ENCODE measurements around the gene CRELD2. TPM values are rescaled to one million over a fixed set of nuclear protein-coding genes. Genes with fewer than 3 reads are reported as not detected.

Gene CRELD2
- total RNA-seq, 1 donor from 2014 or later: 44.3 TPM

DNA sequence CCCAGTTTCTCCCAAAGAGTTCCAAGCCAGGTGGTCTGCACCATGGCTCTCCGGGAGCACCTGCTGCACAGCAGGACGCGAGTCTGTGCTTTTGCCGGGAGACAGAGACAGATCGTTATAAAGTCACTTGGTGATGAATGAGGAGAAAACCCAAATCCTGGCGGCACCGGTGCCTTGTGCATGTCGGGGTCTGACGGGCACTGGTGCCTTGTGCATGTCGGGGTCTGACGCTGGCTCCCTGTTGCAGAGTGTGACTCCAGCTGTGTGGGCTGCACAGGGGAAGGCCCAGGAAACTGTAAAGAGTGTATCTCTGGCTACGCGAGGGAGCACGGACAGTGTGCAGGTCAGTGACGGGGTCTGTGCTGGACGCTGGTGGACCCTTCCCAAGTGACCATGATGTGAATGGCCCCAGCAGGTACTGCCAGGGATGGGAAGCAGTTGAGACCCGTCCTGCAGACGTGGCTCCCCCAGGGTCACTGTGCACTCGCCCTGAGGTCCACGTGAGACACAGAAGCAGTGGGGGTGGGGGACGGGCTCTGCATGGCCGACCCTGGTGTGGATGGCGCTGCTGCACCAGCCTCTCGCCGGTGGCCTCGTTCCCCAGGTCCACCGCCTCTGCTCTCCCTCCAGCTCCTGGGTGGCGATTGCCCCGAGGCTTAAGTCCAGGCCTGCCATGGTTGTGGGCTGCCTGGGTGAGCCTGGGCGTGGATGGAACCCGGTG is 5.8 kb downstream of the CRELD2 start:
- no peak overlapping the region for H3K27ac Mint-ChIP-seq (ENCODE audit: unreplicated experiment)
- TF ChIP-seq, protein P1, sequence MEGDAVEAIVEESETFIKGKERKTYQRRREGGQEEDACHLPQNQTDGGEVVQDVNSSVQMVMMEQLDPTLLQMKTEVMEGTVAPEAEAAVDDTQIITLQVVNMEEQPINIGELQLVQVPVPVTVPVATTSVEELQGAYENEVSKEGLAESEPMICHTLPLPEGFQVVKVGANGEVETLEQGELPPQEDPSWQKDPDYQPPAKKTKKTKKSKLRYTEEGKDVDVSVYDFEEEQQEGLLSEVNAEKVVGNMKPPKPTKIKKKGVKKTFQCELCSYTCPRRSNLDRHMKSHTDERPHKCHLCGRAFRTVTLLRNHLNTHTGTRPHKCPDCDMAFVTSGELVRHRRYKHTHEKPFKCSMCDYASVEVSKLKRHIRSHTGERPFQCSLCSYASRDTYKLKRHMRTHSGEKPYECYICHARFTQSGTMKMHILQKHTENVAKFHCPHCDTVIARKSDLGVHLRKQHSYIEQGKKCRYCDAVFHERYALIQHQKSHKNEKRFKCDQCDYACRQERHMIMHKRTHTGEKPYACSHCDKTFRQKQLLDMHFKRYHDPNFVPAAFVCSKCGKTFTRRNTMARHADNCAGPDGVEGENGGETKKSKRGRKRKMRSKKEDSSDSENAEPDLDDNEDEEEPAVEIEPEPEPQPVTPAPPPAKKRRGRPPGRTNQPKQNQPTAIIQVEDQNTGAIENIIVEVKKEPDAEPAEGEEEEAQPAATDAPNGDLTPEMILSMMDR (IDR thresholded peaks at IDR 0.05): no peak
- peaks cover 7% of the 10 kb centered on the region for H3K4me1 Mint-ChIP-seq (ENCODE audit: low read depth)
- H3K9me3 Mint-ChIP-seq (ENCODE audit: low read depth): no peaks in the 10 kb centered on the region
- H3K27me3 Mint-ChIP-seq (ENCODE audit: low read depth): no peaks in the 10 kb centered on the region
- H3K36me3 Mint-ChIP-seq (ENCODE audit: low read depth): peaks cover 7% of the 10 kb centered on the region
- DNase-seq (ENCODE audit: low spot score): no peak
- no peak overlapping the region for H3K4me3 Mint-ChIP-seq (ENCODE audit: unreplicated experiment)

DNA sequence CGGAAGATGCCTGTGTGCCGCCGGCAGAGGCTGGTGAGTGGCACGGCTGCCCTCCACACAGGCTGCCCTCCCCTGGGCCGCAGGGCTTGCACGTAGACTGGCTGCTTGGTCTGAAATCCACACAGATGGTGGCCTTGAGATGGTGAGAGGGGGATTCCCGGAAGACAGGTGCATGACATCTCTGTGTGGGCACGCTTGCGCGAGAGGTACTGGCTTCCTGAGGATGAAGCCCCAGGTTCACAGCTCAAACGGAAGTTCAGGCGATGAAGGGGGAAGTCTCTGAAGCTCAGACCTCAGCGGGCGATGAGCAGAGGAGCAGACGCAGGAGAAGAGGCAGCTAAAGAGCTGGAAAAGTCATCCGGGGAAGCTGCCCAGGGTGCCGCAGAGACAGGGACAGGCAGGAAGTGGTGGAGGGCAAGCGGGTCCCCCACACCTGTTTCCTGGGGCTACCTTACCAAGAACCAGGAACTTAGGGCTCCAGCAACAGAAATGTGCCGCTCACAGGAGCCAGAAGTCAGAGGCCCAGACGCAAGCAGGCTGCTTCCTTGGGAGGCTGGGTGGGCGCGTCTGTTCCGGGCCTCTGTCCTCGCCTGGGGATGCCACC is 7.2 kb downstream of the CRELD2 start:
- H3K4me3 Mint-ChIP-seq (ENCODE audit: unreplicated experiment): no peak overlapping the region
- no peaks in the 10 kb centered on the region for H3K4me1 Mint-ChIP-seq (ENCODE audit: low read depth)
- TF ChIP-seq, protein P1 (IDR thresholded peaks at IDR 0.05): no peak
- DNase-seq (ENCODE audit: low spot score): no peak
- H3K36me3 Mint-ChIP-seq (ENCODE audit: low read depth): peaks cover 7% of the 10 kb centered on the region
- no peaks in the 10 kb centered on the region for H3K27me3 Mint-ChIP-seq (ENCODE audit: low read depth)
- H3K9me3 Mint-ChIP-seq (ENCODE audit: low read depth): no peaks in the 10 kb centered on the region
- H3K27ac Mint-ChIP-seq (ENCODE audit: unreplicated experiment): no peak overlapping the region

DNA sequence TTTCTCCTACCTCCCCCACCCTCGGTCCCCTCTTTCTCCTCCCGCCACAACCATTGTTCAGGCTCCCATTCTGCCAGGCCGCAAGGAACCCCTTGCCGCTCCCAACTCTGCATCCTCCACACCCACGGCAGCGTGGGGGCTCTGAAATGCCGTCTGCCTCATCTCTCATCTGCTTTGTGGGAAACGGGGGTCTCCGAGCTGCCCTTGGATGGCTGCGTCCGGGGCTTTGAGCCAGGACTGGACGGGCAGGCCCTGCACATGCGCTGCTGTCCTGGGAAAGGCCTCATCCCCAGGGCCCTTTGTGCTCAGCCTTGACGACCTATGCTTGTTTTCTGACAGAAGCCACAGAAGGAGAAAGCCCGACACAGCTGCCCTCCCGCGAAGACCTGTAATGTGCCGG is 8.5 kb downstream of the CRELD2 start:
- TF ChIP-seq, protein P1 (IDR thresholded peaks at IDR 0.05): no peak
- Mint-ChIP-seq H3K4me3 (ENCODE audit: unreplicated experiment) (no peak overlapping the region), H3K4me1 (ENCODE audit: low read depth) (peaks cover 6% of the 10 kb centered on the region), H3K27ac (ENCODE audit: unreplicated experiment) (no peak overlapping the region), H3K36me3 (ENCODE audit: low read depth) (peaks cover 7% of the 10 kb centered on the region), H3K9me3 (ENCODE audit: low read depth) (no peaks in the 10 kb centered on the region), H3K27me3 (ENCODE audit: low read depth) (no peaks in the 10 kb centered on the region)
- no peak for DNase-seq (ENCODE audit: low spot score)

DNA sequence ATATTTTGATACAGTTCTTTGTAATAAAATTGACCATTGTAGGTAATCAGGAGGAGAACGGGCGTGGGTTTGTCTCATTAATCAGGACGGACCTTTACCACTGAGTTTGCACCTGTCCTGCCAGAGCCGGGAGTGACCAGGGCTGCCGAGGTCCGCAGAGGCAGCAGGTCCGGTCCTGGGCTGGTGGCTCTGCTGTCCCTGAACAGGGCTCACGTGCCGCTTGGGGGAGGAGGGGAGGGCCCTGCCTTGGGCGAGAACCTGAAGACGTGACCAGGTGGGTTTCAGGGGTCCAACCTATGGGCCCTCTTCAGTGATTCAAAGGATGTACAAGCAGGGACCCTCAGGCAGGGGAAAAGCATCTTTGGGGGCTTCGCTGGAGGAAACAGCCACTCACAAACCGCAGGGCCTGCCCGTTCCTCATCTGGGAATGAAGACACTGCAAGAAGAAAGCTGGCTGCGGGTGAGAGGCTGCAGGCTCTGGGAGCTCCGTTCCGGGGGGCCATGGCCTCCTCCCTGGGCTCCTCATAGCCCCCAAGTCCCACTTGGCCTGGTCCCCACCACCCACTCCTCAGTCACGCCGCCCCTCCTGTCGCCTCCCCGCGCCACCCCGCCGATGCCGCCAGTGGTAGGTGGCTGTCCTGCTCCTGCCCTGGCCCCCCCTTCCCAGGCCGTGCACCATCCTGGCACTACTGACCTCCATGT is 9.2 kb downstream of the CRELD2 start:
- TF ChIP-seq, protein P1 (IDR thresholded peaks at IDR 0.05): no peak
- H3K4me1 Mint-ChIP-seq (ENCODE audit: low read depth): peaks cover 6% of the 10 kb centered on the region
- no peak for DNase-seq (ENCODE audit: low spot score)
- no peak overlapping the region for H3K27ac Mint-ChIP-seq (ENCODE audit: unreplicated experiment)
- no peaks in the 10 kb centered on the region for H3K27me3 Mint-ChIP-seq (ENCODE audit: low read depth)
- H3K36me3 Mint-ChIP-seq (ENCODE audit: low read depth): peaks cover 7% of the 10 kb centered on the region
- H3K4me3 Mint-ChIP-seq (ENCODE audit: unreplicated experiment): no peak overlapping the region
- H3K9me3 Mint-ChIP-seq (ENCODE audit: low read depth): no peaks in the 10 kb centered on the region

DNA sequence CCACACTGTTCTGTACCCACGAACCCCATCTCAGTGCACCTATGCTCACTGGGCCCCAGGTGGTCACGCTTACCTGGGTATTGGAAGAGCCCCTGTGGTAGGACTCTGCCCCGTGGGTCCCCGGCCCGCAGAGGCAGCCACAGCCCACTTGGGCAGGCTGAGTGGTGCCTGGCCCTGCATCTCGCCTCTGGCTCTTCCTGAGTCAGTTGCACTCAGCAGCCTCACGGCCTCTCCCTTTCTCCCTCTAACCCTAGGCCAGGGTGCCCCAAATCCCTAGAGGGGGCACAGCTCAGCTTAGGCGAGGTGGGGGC is 9.7 kb downstream of the CRELD2 start:
- H3K4me3 Mint-ChIP-seq (ENCODE audit: unreplicated experiment): no peak overlapping the region
- H3K4me1 Mint-ChIP-seq (ENCODE audit: low read depth): peaks cover 9% of the 10 kb centered on the region
- TF ChIP-seq, protein P1 (IDR thresholded peaks at IDR 0.05): no peak
- peaks cover 7% of the 10 kb centered on the region for H3K36me3 Mint-ChIP-seq (ENCODE audit: low read depth)
- no peaks in the 10 kb centered on the region for H3K27me3 Mint-ChIP-seq (ENCODE audit: low read depth)
- no peaks in the 10 kb centered on the region for H3K9me3 Mint-ChIP-seq (ENCODE audit: low read depth)
- DNase-seq (ENCODE audit: low spot score): no peak
- no peak overlapping the region for H3K27ac Mint-ChIP-seq (ENCODE audit: unreplicated experiment)
